ENCODE results near the gene THPO. TPM values are rescaled to one million over a fixed set of nuclear protein-coding genes. Genes with fewer than 3 reads are reported as not detected.

The THPO gene
- total and polyA plus RNA-seq, 9 of the 15 experiments (the other 6 are each of a cell fraction or from before 2014, with no cell fraction given): 0.11 to 1.1 (median 0.35) TPM; not detected in 1

- H3K9ac ChIP-seq (ENCODE audit: insufficient read depth in 1 of 2, low read depth in 2 of 2, low read length in 2 of 2): 0 out of 4 replicates have a peak overlapping the region, but pooled peaks of 1 of the 2 experiments have one; percentile 20
- H3K9me1 ChIP-seq (ENCODE audit: control insufficient read depth, insufficient read depth, low read length): no peaks in the 10 kb centered on the region
- no peaks in the 10 kb centered on the region for H3K4me1 ChIP-seq (replicated peaks in 1 of 2; ENCODE audit: control insufficient read depth in 2 of 2, insufficient read depth in 2 of 2, low read length in 2 of 2)
- intact Hi-C loops (cut with micrococcal nuclease) (no loop called here), in situ Hi-C loops (cut with MboI) (no loop called here)
- no peak overlapping the region for H3K4me3 ChIP-seq
- H3K4me2 ChIP-seq (ENCODE audit: insufficient read depth, low read length): no peak overlapping the region
- BruUV-seq (replicated peaks): no TSS peak
- H3K27ac ChIP-seq (ENCODE audit: extremely low read depth, low read depth, low read length): no peak overlapping the region
- WGBS (ENCODE audit: insufficient coverage, low coverage, missing lambda C conversion rate): 3% methylated on average over 5 of the region's 5 CpGs
- TF ChIP-seq KLF6 (CRISPR knock-in tag; IDR thresholded peaks at IDR 0.05; ENCODE audit: borderline replicate concordance) (no peak), ARID3B (CRISPR knock-in tag; IDR thresholded peaks at IDR 0.05; ENCODE audit: borderline replicate concordance) (no peak), NR0B1 (IDR thresholded peaks at IDR 0.05; ENCODE audit: partially characterized antibody) (no peak), ZNF77 (CRISPR knock-in tag; IDR thresholded peaks at IDR 0.05) (no peak), SETDB1 (IDR thresholded peaks at IDR 0.05; ENCODE audit: low read length) (no peak), SIN3B (IDR thresholded peaks at IDR 0.05; ENCODE audit: low read depth) (no peak), TRIM25 (IDR thresholded peaks at IDR 0.05; ENCODE audit: borderline replicate concordance) (no peak)
- H3K27me3 ChIP-seq (ENCODE audit: control insufficient read depth in 2 of 2, insufficient read depth in 2 of 2, low read length in 2 of 2): peaks cover 48 to 66% of the 10 kb centered on the region in 2 experiments
- no peaks in the 10 kb centered on the region for H3K79me2 ChIP-seq (ENCODE audit: control insufficient read depth, insufficient read depth, low read length)
- POLR2A ChIA-PET: interaction anchor here (0.9 kb wide), 1 partner anchor 9 kb away, joined by 3 read pairs; no protein-coding TSS in a partner anchor
- no peak for ATAC-seq
- H4K20me1 ChIP-seq (replicated peaks; ENCODE audit: control insufficient read depth, insufficient read depth, low read length): no peaks in the 10 kb centered on the region
- H3K36me3 ChIP-seq (ENCODE audit: control insufficient read depth, insufficient read depth, low read length): no peaks in the 10 kb centered on the region
- CTCF ChIA-PET (ENCODE audit: low intra/inter-chr PET ratio): no interaction called here
- no peak for DNase-seq (ENCODE audit: extremely low read depth in 1 of 4, low spot score in 3 of 4)
- H2AFZ ChIP-seq (ENCODE audit: low read depth, low read length): no peak overlapping the region
- H3K9me3 ChIP-seq (replicated peaks; ENCODE audit: control insufficient read depth, insufficient read depth, low read depth, low read length): no peaks in the 10 kb centered on the region
- FAIRE-seq: no peak
These were observed 17.3 kb upstream of the THPO start for GRCh38 chr3:184395320-184395660.

All from K562 (cell line).